GM12891 (cell line): ENCODE data around the gene CP.

Experiments
- PAX5 ChIP-seq: IDR thresholded peaks from 2 replicates; pipeline ENCODE4 v1.6.1; 2011; ENCODE audit warnings: low read length, moderate library complexity, mild to moderate bottlenecking; ENCODE audit not compliant: insufficient read depth, severe bottlenecking
- POLR2A ChIP-seq: IDR thresholded peaks from 2 replicates; pipeline ENCODE4 v1.6.1; 2011; ENCODE audit warnings: low read depth, low read length, control low read depth
- POLR2AphosphoS5 ChIP-seq: IDR thresholded peaks from 2 replicates; pipeline ENCODE4 v1.6.1; 2011; ENCODE audit warnings: low read depth, low read length, control low read depth
- POU2F2 ChIP-seq: IDR thresholded peaks from 2 replicates; pipeline ENCODE4 v1.6.1; 2011; ENCODE audit warnings: low read depth, mild to moderate bottlenecking, control low read depth, low read length, moderate library complexity
- SPI1 ChIP-seq: IDR thresholded peaks from 2 replicates; pipeline ENCODE4 v1.6.1; 2011; ENCODE audit warnings: low read depth, low read length, control low read depth
- TAF1 ChIP-seq: IDR thresholded peaks from 2 replicates; pipeline ENCODE4 v1.6.1; 2011; ENCODE audit warnings: low read depth, low read length, control low read depth

- no peak for TF ChIP-seq POLR2A
- TF ChIP-seq POLR2AphosphoS5, result no peak
- no peak for TF ChIP-seq POU2F2
- TF ChIP-seq TAF1, result no peak
- no peak for TF ChIP-seq SPI1
- no peak for TF ChIP-seq PAX5
These were observed 14.2 kb upstream of the CP start for GRCh38 chr3:149235599-149236424.
